HFFc6 (cell line): ENCODE measurements around the gene GLRA3. TPM values are rescaled to one million over a fixed set of nuclear protein-coding genes. Genes with fewer than 3 reads are reported as not detected.
"Not testable (repeated sequence)": the region's sequence is repeated elsewhere in the genome, so short reads cannot be mapped to it uniquely, and the experiment has no call there.

Source experiments
- DNase-seq: peaks from one replicate; pipeline ENCODE4 v3.0.0-alpha.2; 2018
- H3K27ac Mint-ChIP-seq: 2 replicates; pipeline ENCODE4 v1.8.0; 2020; ENCODE audit warnings: mild to moderate bottlenecking, mixed read lengths
- H3K27me3 Mint-ChIP-seq: 2 replicates; pipeline ENCODE4 v1.8.0; 2021; ENCODE audit warnings: mild to moderate bottlenecking, moderate library complexity, mixed read lengths; ENCODE audit not compliant: insufficient read depth
- H3K36me3 Mint-ChIP-seq: 2 replicates; pipeline ENCODE4 v1.8.0; 2021; ENCODE audit warnings: low read depth, mixed read lengths
- H3K4me1 Mint-ChIP-seq: 2 replicates; pipeline ENCODE4 v1.8.0; 2020; ENCODE audit warnings: low read depth, mixed read lengths
- H3K4me3 Mint-ChIP-seq: 2 replicates; pipeline ENCODE4 v1.8.0; 2020; ENCODE audit warnings: mild to moderate bottlenecking, moderate library complexity, mixed read lengths
- H3K9me3 Mint-ChIP-seq: 2 replicates; pipeline ENCODE4 v1.8.0; 2020; ENCODE audit warnings: mild to moderate bottlenecking, mixed read lengths
- CTCF ChIP-seq: fragments of 200-600 bp; sonication (generic); IDR thresholded peaks from 2 replicates; pipeline ENCODE4 v1.5.0; 2021; ENCODE audit warnings: antibody characterized with exemption, mild to moderate bottlenecking
- total RNA-seq, 6 experiments: library from RNA; stranded (reverse); fragmentation: NEBNext Ultra II Directional; extraction: Animal tissue kit (Norgen Biotek cat#: 25700); gene quantifications; 2 replicates in 1 of 6; 3 replicates in 5 of 6; pipeline ENCODE4 v1.2.3, GENCODE V29; 2021

GLRA3 gene
- total RNA-seq, 6 experiments from 2014 or later = not detected

GRCh38 chr4:174702979-174703478, 126.0 kb downstream of the GLRA3 start:
- H3K4me1 Mint-ChIP-seq = no peaks in the 10 kb centered on the region
- H3K27ac Mint-ChIP-seq = no peak overlapping the region
- H3K27me3 Mint-ChIP-seq = no peaks in the 10 kb centered on the region
- no peak for DNase-seq
- H3K9me3 Mint-ChIP-seq = peaks cover 5% of the 10 kb centered on the region
- no peak overlapping the region for H3K4me3 Mint-ChIP-seq
- H3K36me3 Mint-ChIP-seq = no peaks in the 10 kb centered on the region
- TF ChIP-seq CTCF = no peak

- Mint-ChIP-seq H3K27ac (no peak overlapping the region), H3K9me3 (peaks cover 22% of the 10 kb centered on the region), H3K4me3 (no peak overlapping the region), H3K36me3 (no peaks in the 10 kb centered on the region; the same call in 1 of the 2 replicates), H3K4me1 (no peaks in the 10 kb centered on the region), H3K27me3 (no peaks in the 10 kb centered on the region)
- no peak for DNase-seq
- no peak for TF ChIP-seq CTCF
Observed at GRCh38 chr4:174699654-174700053, 129.4 kb downstream of the GLRA3 start.

GRCh38 chr4:174697896-174698295, 131.2 kb downstream of the GLRA3 start:
- no peak for DNase-seq
- no peak overlapping the region for H3K27ac Mint-ChIP-seq
- H3K4me1 Mint-ChIP-seq = no peaks in the 10 kb centered on the region
- no peaks in the 10 kb centered on the region; the same call in 1 of the 2 replicates for H3K36me3 Mint-ChIP-seq
- TF ChIP-seq CTCF = no peak
- H3K4me3 Mint-ChIP-seq = no peak overlapping the region
- H3K9me3 Mint-ChIP-seq = peaks cover 32% of the 10 kb centered on the region
- H3K27me3 Mint-ChIP-seq = peaks cover 1% of the 10 kb centered on the region; the same call in 1 of the 2 replicates

- H3K4me3 Mint-ChIP-seq = no peak overlapping the region
- H3K9me3 Mint-ChIP-seq = peaks cover 36% of the 10 kb centered on the region
- no peak for TF ChIP-seq CTCF
- DNase-seq = no peak
- H3K4me1 Mint-ChIP-seq = no peaks in the 10 kb centered on the region
- peaks cover 1% of the 10 kb centered on the region; the same call in 1 of the 2 replicates for H3K27me3 Mint-ChIP-seq
- no peaks in the 10 kb centered on the region; the same call in 1 of the 2 replicates for H3K36me3 Mint-ChIP-seq
- no peak overlapping the region for H3K27ac Mint-ChIP-seq
Observed at GRCh38 chr4:174697202-174697601, 131.8 kb downstream of the GLRA3 start.

- Mint-ChIP-seq H3K36me3 (no peaks in the 10 kb centered on the region; the same call in 1 of the 2 replicates), H3K9me3 (peaks cover 36% of the 10 kb centered on the region), H3K4me1 (no peaks in the 10 kb centered on the region), H3K27ac (no peak overlapping the region), H3K27me3 (peaks cover 1% of the 10 kb centered on the region; the same call in 1 of the 2 replicates), H3K4me3 (no peak overlapping the region)
- no peak for TF ChIP-seq CTCF
- DNase-seq = no peak
Observed at GRCh38 chr4:174696657-174697056, 132.4 kb downstream of the GLRA3 start.

- not testable (repeated sequence) for H3K27me3 Mint-ChIP-seq, DNase-seq, H3K4me1 Mint-ChIP-seq, H3K4me3 Mint-ChIP-seq, H3K27ac Mint-ChIP-seq, H3K36me3 Mint-ChIP-seq
- H3K9me3 Mint-ChIP-seq = peaks cover 58% of the 10 kb centered on the region
Observed at GRCh38 chr4:174691876-174692275, 137.2 kb downstream of the GLRA3 start.
